Neural cell (in vitro differentiated cells): Measurements from ENCODE around the gene ITPR2. TPM values are rescaled to one million over a fixed set of nuclear protein-coding genes. Genes with fewer than 3 reads are reported as not detected.

ENCODE experiments used
- H2AFZ ChIP-seq: fragments of 200-600, 300-800 bp; sonication (generic), shearing (Covaris generic); 2 replicates; pipeline ENCODE4 v1.6.0; 2014; ENCODE audit warnings: low read depth, mild to moderate bottlenecking, antibody characterized with exemption, low read length, moderate library complexity
- H3F3A ChIP-seq: fragments of 200-600 bp; shearing (Covaris generic); 2 replicates; pipeline ENCODE4 v1.6.1; 2016; ENCODE audit warnings: mild to moderate bottlenecking, moderate library complexity, mixed read lengths, antibody characterized with exemption, low read length; ENCODE audit not compliant: insufficient read depth, poor library complexity, severe bottlenecking
- H3K27ac ChIP-seq: fragments of 200-600, 300-800 bp; sonication (generic), shearing (Covaris generic); 2 replicates; pipeline ENCODE4 v1.5.1; 2014; ENCODE audit warnings: mild to moderate bottlenecking, low read length, moderate library complexity
- H3K27me3 ChIP-seq: fragments of 300-800, 200-600 bp; sonication (generic), shearing (Covaris generic); 2 replicates; pipeline ENCODE4 v1.6.0; 2014; ENCODE audit warnings: mild to moderate bottlenecking, low read depth, low read length, moderate library complexity; ENCODE audit not compliant: insufficient read depth
- H3K36me3 ChIP-seq: fragments of 300-800, 200-600 bp; sonication (generic), shearing (Covaris generic); 2 replicates; pipeline ENCODE4 v1.5.1; 2014; ENCODE audit warnings: mild to moderate bottlenecking, antibody characterized with exemption, low read length, moderate library complexity; ENCODE audit not compliant: insufficient read depth
- H3K4me2 ChIP-seq: fragments of 300-800, 200-600 bp; sonication (generic), shearing (Covaris generic); 2 replicates; pipeline ENCODE4 v1.6.0; 2014; ENCODE audit warnings: mild to moderate bottlenecking, low read length
- H3K4me3 ChIP-seq: fragments of 300-800, 200-600 bp; sonication (generic), shearing (Covaris generic); 2 replicates; pipeline ENCODE4 v1.5.1; 2014; ENCODE audit warnings: mild to moderate bottlenecking, low read length, moderate library complexity
- H3K79me2 ChIP-seq: fragments of 200-600 bp; shearing (Covaris generic); replicated peaks from 2 replicates; pipeline ENCODE4 v1.6.0; 2014; ENCODE audit warnings: mild to moderate bottlenecking, low read length, moderate library complexity; ENCODE audit not compliant: insufficient read depth
- H3K9ac ChIP-seq: fragments of 300-800, 200-600 bp; sonication (generic), shearing (Covaris generic); 2 replicates; pipeline ENCODE4 v1.6.1; 2016; ENCODE audit warnings: mild to moderate bottlenecking, low read length, mixed read lengths
- H3K9me2 ChIP-seq: fragments of 200-600 bp; shearing (Covaris generic); 2 replicates; pipeline ENCODE4 v1.6.1; 2016; ENCODE audit warnings: mild to moderate bottlenecking, low read length, mixed read lengths; ENCODE audit not compliant: insufficient read depth
- H3K9me3 ChIP-seq: fragments of 200-600, 300-800 bp; sonication (generic), shearing (Covaris generic); 2 replicates; pipeline ENCODE4 v1.6.1; 2016; ENCODE audit warnings: mild to moderate bottlenecking, mixed run types, low read length, moderate library complexity, mixed read lengths
- H4K20me1 ChIP-seq: fragments of 200-600 bp; shearing (Covaris generic); 2 replicates; pipeline ENCODE4 v1.6.1; 2016; ENCODE audit warnings: mild to moderate bottlenecking, mixed run types; ENCODE audit not compliant: insufficient read depth
- CTCF ChIP-seq: fragments of 450-650 bp; IDR thresholded peaks from 2 replicates; pipeline ENCODE4 v1.5.1; 2014; ENCODE audit warnings: antibody characterized with exemption, mild to moderate bottlenecking, moderate library complexity; ENCODE audit not compliant: poor library complexity, severe bottlenecking
- EP300 ChIP-seq: fragments of 450-650 bp; conservative IDR thresholded peaks from 2 replicates; pipeline ENCODE4 v1.6.1; 2014; ENCODE audit warnings: antibody characterized with exemption, mild to moderate bottlenecking, moderate library complexity; ENCODE audit not compliant: poor library complexity, severe bottlenecking
- EZH2 ChIP-seq: fragments of 200-600, 300-800 bp; shearing (Covaris generic), sonication (generic); IDR thresholded peaks from 2 replicates; pipeline ENCODE4 v1.6.1; 2014; ENCODE audit warnings: antibody characterized with exemption, low read length, borderline replicate concordance, mild to moderate bottlenecking; ENCODE audit not compliant: insufficient read depth, poor library complexity, severe bottlenecking
- MXI1 ChIP-seq: fragments of 450-650 bp; conservative IDR thresholded peaks from 2 replicates; pipeline ENCODE4 v1.6.1; 2014; ENCODE audit warnings: antibody characterized with exemption, mild to moderate bottlenecking; ENCODE audit not compliant: poor library complexity, severe bottlenecking
- POLR2AphosphoS5 ChIP-seq: IDR thresholded peaks from 2 replicates; pipeline ENCODE4 v1.6.1; 2012
- RAD21 ChIP-seq: fragments of 450-650 bp; conservative IDR thresholded peaks from 2 replicates; pipeline ENCODE4 v1.6.1; 2014; ENCODE audit warnings: antibody characterized with exemption, mild to moderate bottlenecking, moderate library complexity
- REST ChIP-seq: IDR thresholded peaks from 2 replicates; pipeline ENCODE4 v1.6.1; 2012; ENCODE audit warnings: borderline replicate concordance
- SMC3 ChIP-seq: fragments of 450-650 bp; conservative IDR thresholded peaks from 2 replicates; pipeline ENCODE4 v1.6.1; 2014; ENCODE audit warnings: antibody characterized with exemption, mild to moderate bottlenecking, moderate library complexity; ENCODE audit not compliant: poor library complexity
- TAF1 ChIP-seq: IDR thresholded peaks from 2 replicates; pipeline ENCODE4 v1.6.1; 2012; ENCODE audit warnings: low read depth
- polyA plus RNA-seq: library from polyadenylated mRNA; depleted of rRNA; stranded (reverse); fragments of >200 nt; gene quantifications from 2 replicates; pipeline ENCODE4 v1.2.3, GENCODE V29; 2014

The ITPR2 gene
- polyA plus RNA-seq, 1 donor from 2014 or later, result 2.0 TPM

- Histone ChIP-seq H3K9me2 (no peaks in the 10 kb centered on the region), H3K4me2 (no peak overlapping the region), H3K36me3 (no peaks in the 10 kb centered on the region), H4K20me1 (no peaks in the 10 kb centered on the region), H3K27ac (no peak overlapping the region), H2AFZ (no peak overlapping the region), H3K9me3 (no peaks in the 10 kb centered on the region), H3K27me3 (no peaks in the 10 kb centered on the region), H3K4me3 (no peak overlapping the region), H3K79me2 (no peaks in the 10 kb centered on the region), H3K9ac (no peak overlapping the region), H3F3A (no peaks in the 10 kb centered on the region)
- TF ChIP-seq POLR2AphosphoS5, result no peak
- no peak for TF ChIP-seq RAD21
- no peak for TF ChIP-seq SMC3
- TF ChIP-seq MXI1, result no peak
- no peak for TF ChIP-seq REST
- TF ChIP-seq EZH2, result no peak
- TF ChIP-seq TAF1, result no peak
- no peak for TF ChIP-seq CTCF
- TF ChIP-seq EP300, result no peak
These were observed 115.2 kb downstream of the ITPR2 start for GRCh38 chr12:26717757-26718156.

- no peaks in the 10 kb centered on the region for H4K20me1 ChIP-seq
- TF ChIP-seq EP300, result no peak
- no peak for TF ChIP-seq POLR2AphosphoS5
- TF ChIP-seq REST, result no peak
- no peak for TF ChIP-seq MXI1
- no peak for TF ChIP-seq EZH2
- TF ChIP-seq CTCF, result no peak
- TF ChIP-seq TAF1, result no peak
- H3K9ac ChIP-seq, result no peak overlapping the region
- no peak overlapping the region for H3K4me3 ChIP-seq
- no peaks in the 10 kb centered on the region for H3K79me2 ChIP-seq
- no peak overlapping the region for H3K4me2 ChIP-seq
- H3K36me3 ChIP-seq, result no peaks in the 10 kb centered on the region
- H3F3A ChIP-seq, result no peaks in the 10 kb centered on the region
- no peak overlapping the region for H3K27ac ChIP-seq
- H3K9me2 ChIP-seq, result no peaks in the 10 kb centered on the region
- no peaks in the 10 kb centered on the region for H3K27me3 ChIP-seq
- H2AFZ ChIP-seq, result no peak overlapping the region
- no peaks in the 10 kb centered on the region for H3K9me3 ChIP-seq
These were observed 117.8 kb downstream of the ITPR2 start for GRCh38 chr12:26715232-26715631.
